GM19023 (cell line): ENCODE measurements around the gene MICAL3.
"Not testable (repeated sequence)": the region's sequence is repeated elsewhere in the genome, so short reads cannot be mapped to it uniquely, and the experiment has no call there.

Experiments
- ATAC-seq: cut with Tn5 transposase; IDR thresholded peaks from one replicate; pipeline ENCODE4 v1.9.1; 2021; ENCODE audit warnings: mild to moderate bottlenecking, moderate library complexity; ENCODE audit not compliant: unreplicated experiment

MICAL3 gene

DNA sequence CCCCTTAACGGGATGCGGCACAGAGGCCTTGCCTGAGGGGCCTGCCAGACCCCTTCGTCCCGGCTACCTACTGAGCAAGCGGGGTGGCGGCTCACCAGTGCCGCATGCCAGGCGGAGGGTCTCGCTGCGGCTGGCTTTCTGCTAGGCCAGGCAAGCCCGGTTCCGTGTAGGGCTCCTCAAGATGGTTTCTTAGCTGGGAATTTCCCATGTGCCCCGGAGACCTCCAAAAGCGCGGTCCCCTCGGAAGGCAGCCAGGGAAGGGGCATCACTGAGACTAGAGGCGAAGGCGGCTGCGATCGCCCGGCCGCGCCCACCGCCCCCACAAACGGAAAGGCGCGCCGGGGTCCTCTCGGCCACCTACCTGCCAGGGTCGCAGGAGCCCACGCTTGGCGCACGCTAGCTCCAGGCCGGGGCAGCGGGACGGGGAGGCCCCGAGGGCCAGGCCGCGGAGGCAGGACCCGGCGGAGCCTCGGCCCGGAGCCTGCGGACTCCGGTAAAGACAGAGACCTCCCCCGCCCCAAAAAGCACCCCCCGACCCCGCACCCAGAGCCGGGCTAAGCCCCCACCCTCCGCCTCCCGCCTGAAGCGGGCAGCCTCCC is 23.8 kb downstream of the MICAL3 start:
- ATAC-seq: no peak

- no peak for ATAC-seq
These were observed 24.5 kb downstream of the MICAL3 start for GRCh38 chr22:17999851-18000250.

DNA sequence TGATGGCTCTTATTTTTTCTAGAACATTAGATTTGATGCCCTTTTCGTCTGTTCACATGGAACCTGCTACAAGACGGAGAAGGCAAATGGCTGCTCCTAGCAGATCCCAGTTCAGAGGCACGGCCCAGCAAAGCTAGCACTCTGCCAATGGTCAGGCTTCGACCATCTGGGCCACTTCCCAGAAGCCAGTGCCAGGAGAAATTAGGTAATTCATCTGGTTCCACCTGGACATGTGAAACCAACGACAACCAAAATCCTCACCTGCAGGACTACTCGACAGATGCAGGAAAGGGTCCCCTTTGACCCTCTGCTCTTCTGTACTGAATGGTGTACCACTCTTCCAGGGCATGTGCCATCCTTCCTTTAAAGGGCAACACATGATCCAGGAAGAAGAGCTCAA is 25.4 kb downstream of the MICAL3 start:
- no peak for ATAC-seq

DNA sequence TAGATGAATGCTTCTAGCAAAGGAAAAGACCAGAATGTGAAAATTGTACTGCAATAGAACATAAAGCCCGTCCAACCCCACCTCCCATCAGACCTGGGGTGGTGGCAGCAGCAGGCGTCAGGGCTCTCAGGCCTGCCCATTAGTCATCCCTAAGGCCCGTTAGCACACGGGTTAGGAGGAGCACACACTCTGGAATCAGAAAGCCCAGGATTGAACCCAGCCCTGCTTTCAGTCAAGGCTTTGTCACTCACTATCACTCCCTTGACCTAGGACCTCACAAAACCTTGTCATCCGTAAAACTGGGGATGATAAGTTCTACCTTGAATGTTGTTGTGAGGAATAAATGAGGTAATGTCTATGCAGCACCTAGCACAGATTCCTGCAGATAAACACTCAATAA is 26.9 kb downstream of the MICAL3 start:
- no peak for ATAC-seq

DNA sequence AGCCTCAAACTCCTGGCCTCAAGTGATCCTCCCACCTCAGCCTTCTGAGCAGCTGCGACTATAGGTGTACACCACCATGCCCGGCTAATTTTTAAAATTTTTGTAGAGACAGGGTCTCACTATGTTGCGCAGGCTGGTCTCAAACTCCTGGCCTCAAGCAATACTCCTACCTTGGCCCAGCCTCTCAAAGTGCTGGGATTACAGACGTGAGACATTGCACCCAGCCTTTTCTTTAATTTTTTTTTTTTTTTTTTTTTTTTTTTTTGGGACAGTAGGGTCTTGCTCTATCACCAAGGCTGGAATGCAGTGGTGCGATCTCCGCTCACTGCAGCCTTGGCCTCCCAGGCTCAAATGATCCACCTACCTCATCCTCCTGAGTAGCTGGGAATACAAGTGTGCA is 29.1 kb downstream of the MICAL3 start:
- not testable (repeated sequence) for ATAC-seq

DNA sequence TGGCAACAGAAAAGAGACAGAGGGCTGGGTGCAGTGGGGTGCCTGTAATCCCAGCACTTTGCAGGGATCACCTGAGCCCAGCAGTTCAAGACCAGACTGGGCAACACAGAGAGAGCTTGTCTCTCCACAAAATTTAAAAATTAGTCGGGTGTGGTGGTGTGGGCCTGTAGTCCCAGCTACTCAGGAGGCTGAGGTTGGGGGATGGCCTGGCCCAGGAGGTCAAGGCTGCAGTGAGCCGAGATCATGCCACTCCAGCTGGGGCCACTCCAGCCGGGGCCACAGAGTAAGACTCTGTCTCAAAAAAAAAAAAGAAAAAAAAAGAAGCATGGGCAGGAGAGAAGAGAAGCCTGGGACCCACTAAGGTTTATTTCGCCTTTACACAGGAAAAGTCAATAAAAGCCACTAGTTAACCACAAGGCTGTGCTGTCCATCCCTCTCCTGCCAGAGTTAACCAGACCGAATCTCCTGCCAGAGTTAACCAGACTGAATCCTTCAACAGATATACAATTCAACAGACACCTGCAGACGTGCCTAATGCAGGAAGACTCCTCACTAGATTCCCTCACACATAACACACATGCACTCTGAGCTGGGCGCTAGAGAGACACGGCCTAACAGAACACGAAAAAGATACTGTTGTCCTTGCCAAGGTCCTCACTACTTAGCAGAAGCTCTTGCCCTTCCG is 29.8 kb downstream of the MICAL3 start:
- no peak for ATAC-seq

GRCh38 chr22:17992976-17993375 is 31.4 kb downstream of the MICAL3 start:
- not testable (repeated sequence) for ATAC-seq

GRCh38 chr22:17991992-17992391 is 32.4 kb downstream of the MICAL3 start:
- not testable (repeated sequence) for ATAC-seq

- no peak for ATAC-seq
These were observed 33.4 kb downstream of the MICAL3 start for GRCh38 chr22:17990942-17991341.

GRCh38 chr22:17990147-17990546 is 34.2 kb downstream of the MICAL3 start:
- ATAC-seq: no peak

GRCh38 chr22:17988800-17989513 is 35.4 kb downstream of the MICAL3 start:
- ATAC-seq: no peak

- no peak for ATAC-seq
These were observed 38.8 kb downstream of the MICAL3 start for GRCh38 chr22:17985606-17986005.

DNA sequence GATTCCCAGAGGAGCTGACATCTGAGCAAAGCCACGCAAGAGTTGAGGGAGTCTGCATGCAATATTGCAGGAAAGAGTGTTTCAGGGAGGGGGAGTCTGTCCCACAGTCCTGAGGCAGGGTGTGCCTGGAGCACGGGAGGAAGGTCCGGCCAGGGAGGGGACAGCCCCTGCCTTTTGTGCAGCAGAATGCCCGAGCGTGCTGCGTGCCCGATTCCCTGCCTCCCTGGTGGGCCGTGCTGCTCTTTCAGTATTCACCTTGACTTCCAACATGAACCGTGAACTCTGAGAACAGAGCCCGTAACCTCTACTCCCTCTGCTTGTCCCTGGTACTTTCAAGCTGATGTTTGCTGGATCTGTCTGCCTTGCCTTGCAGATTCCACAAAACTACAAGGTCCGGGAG is 39.3 kb downstream of the MICAL3 start:
- ATAC-seq: not testable (repeated sequence)

DNA sequence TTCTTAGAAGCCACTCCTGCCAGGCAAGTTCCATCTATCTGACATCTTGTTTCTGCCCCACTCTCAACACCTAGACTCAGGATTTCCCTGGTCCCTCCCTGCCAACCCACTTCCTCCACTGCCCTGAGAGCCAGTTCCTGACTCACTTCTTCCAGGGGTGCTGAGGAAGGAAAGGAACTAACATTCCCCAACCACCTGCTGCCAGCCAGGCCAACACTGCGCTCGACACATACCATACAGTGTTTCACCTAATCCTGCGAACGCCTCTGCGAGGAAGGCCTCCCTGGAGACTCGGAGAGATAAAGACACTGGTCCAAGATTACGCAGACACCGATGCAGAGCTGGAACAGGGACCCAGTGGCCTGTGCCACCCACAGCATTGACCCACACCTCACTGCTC is 40.2 kb downstream of the MICAL3 start:
- no peak for ATAC-seq

- no peak for ATAC-seq
These were observed 41.7 kb downstream of the MICAL3 start for GRCh38 chr22:17982572-17983141.

DNA sequence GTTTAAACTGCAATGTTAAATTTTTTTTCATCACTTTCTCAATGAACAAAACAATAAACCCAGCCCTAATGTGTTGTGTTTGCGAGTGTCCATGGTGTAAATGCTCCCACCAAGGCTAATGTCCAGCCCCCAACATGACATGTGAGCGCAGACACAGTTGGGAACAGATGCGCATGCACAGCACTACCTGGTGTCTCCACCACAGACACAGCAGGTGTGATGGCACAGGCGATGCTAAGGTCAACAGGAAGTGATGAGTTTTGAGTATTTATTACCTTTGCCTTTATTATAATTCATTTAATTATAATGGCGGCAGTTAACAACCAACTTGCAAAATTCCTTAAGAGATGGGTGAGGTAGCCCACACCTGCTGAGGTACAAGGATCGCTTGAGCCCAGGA is 42.9 kb downstream of the MICAL3 start:
- no peak for ATAC-seq

GRCh38 chr22:17980638-17981051 is 43.7 kb downstream of the MICAL3 start:
- no peak for ATAC-seq

DNA sequence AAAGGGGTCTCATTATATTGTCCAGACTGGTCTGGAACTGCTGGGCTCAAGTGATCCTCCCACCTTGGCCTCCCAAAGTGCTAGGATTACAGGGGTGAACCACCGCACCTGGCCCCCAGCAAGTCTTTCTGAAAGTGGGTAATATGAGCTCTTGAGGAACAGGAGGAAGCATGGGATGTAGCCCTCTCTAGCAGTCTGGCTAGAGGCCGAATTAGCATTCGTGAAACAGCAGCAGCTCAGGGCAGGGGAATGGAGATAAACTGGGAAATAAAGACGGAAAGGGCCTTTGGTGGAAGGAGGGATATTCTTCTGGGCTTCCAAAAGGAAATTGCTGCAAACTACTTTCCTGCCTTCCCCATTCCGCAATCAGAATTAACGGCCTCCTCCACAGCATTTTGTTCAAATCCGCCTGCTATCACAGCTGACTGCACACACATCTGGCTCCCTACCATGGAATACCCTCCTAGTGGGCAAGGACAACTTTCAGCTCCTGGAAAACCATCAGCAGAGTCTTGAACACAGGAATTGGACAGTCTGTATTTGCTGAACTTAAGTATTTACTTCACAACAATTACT is 44.3 kb downstream of the MICAL3 start:
- ATAC-seq: no peak

DNA sequence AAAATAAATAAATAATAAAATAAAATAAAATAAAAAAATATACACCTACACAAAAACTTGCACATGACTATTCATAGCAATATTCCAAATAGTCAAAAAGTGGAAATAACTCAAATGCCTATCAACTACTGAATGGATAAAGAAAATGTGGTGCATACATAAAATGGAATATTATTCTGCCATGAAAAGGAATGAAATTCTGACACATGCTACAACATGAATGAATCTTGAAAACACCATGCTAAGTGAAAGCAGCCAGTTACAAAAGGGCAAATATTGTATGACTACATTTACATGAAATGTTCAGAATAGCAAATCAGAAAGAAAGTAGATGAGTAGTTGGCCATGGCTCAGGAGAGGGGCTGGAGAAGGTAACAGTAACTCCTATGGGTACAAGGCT is 46.3 kb downstream of the MICAL3 start:
- no peak for ATAC-seq

GRCh38 chr22:17977371-17977770 is 47.0 kb downstream of the MICAL3 start:
- no peak for ATAC-seq

GRCh38 chr22:17976121-17976520 is 48.2 kb downstream of the MICAL3 start:
- ATAC-seq: no peak
